OCI-LY1 (cell line): ENCODE results near the gene CDC42BPA.

Source experiments
- H2AFZ ChIP-seq: fragments of 200-600 bp; sonication (generic), shearing (Covaris generic); 2 replicates; pipeline ENCODE4 v1.6.0; 2014; ENCODE audit warnings: antibody characterized with exemption, mild to moderate bottlenecking, low read length
- H3F3A ChIP-seq: fragments of 200-600 bp; sonication (generic), shearing (Covaris generic); 2 replicates; pipeline ENCODE4 v1.6.0; 2014; ENCODE audit warnings: mild to moderate bottlenecking, antibody characterized with exemption, low read length, moderate library complexity; ENCODE audit not compliant: insufficient read depth
- H3K27ac ChIP-seq: fragments of 200-600 bp; sonication (generic); 2 replicates; pipeline ENCODE4 v1.5.1; 2014; ENCODE audit warnings: low read length, mixed run types, mild to moderate bottlenecking, low read depth; ENCODE audit not compliant: poor library complexity, severe bottlenecking
- H3K27me3 ChIP-seq: fragments of 200-600 bp; sonication (generic); 2 replicates; pipeline ENCODE4 v1.6.0; 2014; ENCODE audit warnings: antibody characterized with exemption, mild to moderate bottlenecking, low read length, moderate library complexity; ENCODE audit not compliant: insufficient read depth
- H3K36me3 ChIP-seq: fragments of 200-600 bp; sonication (generic); 2 replicates; pipeline ENCODE4 v1.6.1; 2014; ENCODE audit warnings: mild to moderate bottlenecking, antibody characterized with exemption, low read length, moderate library complexity, mixed read lengths; ENCODE audit not compliant: insufficient read depth
- H3K4me1 ChIP-seq: fragments of 200-600 bp; sonication (generic); 2 replicates; pipeline ENCODE4 v1.5.1; 2014; ENCODE audit warnings: mild to moderate bottlenecking, low read length, moderate library complexity; ENCODE audit not compliant: insufficient read depth, severe bottlenecking
- H3K4me2 ChIP-seq: fragments of 200-600 bp; sonication (generic), shearing (Covaris generic); 2 replicates; pipeline ENCODE4 v1.6.1; 2014; ENCODE audit warnings: low read length
- H3K4me3 ChIP-seq: fragments of 200-600 bp; sonication (generic); 2 replicates; pipeline ENCODE4 v1.5.1; 2014; ENCODE audit warnings: low read length, low read depth, mild to moderate bottlenecking, mixed read lengths; ENCODE audit not compliant: poor library complexity, severe bottlenecking
- H3K79me2 ChIP-seq: fragments of 200-600 bp; shearing (Covaris generic); 2 replicates; pipeline ENCODE4 v1.6.1; 2016; ENCODE audit warnings: mixed run types, low read length, mixed read lengths; ENCODE audit not compliant: insufficient read depth
- H3K9ac ChIP-seq: fragments of 200-600 bp; sonication (generic), shearing (Covaris generic); 2 replicates; pipeline ENCODE4 v1.6.1; 2014; ENCODE audit warnings: mild to moderate bottlenecking, low read length, mixed read lengths
- H3K9me2 ChIP-seq: fragments of 200-600 bp; sonication (generic), shearing (Covaris generic); 2 replicates; pipeline ENCODE4 v1.6.1; 2014; ENCODE audit warnings: low read depth, mild to moderate bottlenecking, low read length, mixed read lengths
- H3K9me3 ChIP-seq: fragments of 200-600 bp; shearing (Covaris generic); 2 replicates; pipeline ENCODE4 v1.6.1; 2014; ENCODE audit warnings: low read length, mixed read lengths
- H4K20me1 ChIP-seq: fragments of 200-600 bp; sonication (generic), shearing (Covaris generic); 2 replicates; pipeline ENCODE4 v1.6.0; 2016; ENCODE audit warnings: mild to moderate bottlenecking, low read length; ENCODE audit not compliant: insufficient read depth
- EZH2 ChIP-seq: fragments of 200-600 bp; sonication (generic), shearing (Covaris generic); IDR thresholded peaks from 2 replicates; pipeline ENCODE4 v1.8.0; 2017; ENCODE audit warnings: borderline replicate concordance, mixed run types, mild to moderate bottlenecking, antibody characterized with exemption, low read length, moderate library complexity, mixed read lengths
- TF ChIP-seq, protein P1 (sequence below): fragments of 200-600 bp; sonication (generic), shearing (Covaris generic); IDR thresholded peaks from 2 replicates; pipeline ENCODE4 v1.5.1; 2017; ENCODE audit warnings: mild to moderate bottlenecking, antibody characterized with exemption, low read length, moderate library complexity, mixed read lengths

CDC42BPA gene

DNA sequence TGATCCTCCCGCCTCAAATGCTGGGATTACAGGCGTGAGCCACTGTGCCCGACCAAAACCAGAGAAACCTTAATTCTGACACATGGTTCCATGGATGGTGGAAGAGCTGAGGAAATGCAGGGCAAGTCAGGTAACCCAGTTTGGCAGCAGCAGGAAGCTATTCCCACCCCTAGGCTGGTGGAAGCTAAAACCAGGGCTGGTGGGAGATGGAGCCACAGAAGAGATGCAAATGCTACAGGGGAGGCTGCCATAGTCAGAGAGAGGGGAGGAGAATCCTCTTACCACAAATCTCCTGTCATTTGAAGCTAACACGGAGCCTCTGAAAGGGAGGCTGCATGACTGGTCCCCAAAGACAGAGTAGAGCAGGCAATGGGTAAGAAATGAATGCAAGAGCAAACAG lies 4.1 kb upstream of the CDC42BPA start:
- no peak for TF ChIP-seq EZH2
- TF ChIP-seq, protein P1, sequence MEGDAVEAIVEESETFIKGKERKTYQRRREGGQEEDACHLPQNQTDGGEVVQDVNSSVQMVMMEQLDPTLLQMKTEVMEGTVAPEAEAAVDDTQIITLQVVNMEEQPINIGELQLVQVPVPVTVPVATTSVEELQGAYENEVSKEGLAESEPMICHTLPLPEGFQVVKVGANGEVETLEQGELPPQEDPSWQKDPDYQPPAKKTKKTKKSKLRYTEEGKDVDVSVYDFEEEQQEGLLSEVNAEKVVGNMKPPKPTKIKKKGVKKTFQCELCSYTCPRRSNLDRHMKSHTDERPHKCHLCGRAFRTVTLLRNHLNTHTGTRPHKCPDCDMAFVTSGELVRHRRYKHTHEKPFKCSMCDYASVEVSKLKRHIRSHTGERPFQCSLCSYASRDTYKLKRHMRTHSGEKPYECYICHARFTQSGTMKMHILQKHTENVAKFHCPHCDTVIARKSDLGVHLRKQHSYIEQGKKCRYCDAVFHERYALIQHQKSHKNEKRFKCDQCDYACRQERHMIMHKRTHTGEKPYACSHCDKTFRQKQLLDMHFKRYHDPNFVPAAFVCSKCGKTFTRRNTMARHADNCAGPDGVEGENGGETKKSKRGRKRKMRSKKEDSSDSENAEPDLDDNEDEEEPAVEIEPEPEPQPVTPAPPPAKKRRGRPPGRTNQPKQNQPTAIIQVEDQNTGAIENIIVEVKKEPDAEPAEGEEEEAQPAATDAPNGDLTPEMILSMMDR = no peak
- no peaks in the 10 kb centered on the region for H3K36me3 ChIP-seq
- no peaks in the 10 kb centered on the region for H3F3A ChIP-seq
- no peaks in the 10 kb centered on the region for H3K9me3 ChIP-seq
- H3K4me2 ChIP-seq = no peak overlapping the region
- no peaks in the 10 kb centered on the region for H3K9me2 ChIP-seq
- no peak overlapping the region for H3K27ac ChIP-seq
- H3K4me1 ChIP-seq = no peaks in the 10 kb centered on the region
- H3K9ac ChIP-seq = no peak overlapping the region
- H3K79me2 ChIP-seq = no peaks in the 10 kb centered on the region
- no peak overlapping the region for H2AFZ ChIP-seq
- no peaks in the 10 kb centered on the region for H4K20me1 ChIP-seq
- peaks cover 5% of the 10 kb centered on the region; the same call in 1 of the 2 replicates for H3K27me3 ChIP-seq
- no peak overlapping the region for H3K4me3 ChIP-seq

- Histone ChIP-seq H3F3A (no peaks in the 10 kb centered on the region), H3K79me2 (no peaks in the 10 kb centered on the region), H3K27me3 (peaks cover 5% of the 10 kb centered on the region; the same call in 1 of the 2 replicates), H3K4me1 (no peaks in the 10 kb centered on the region), H2AFZ (no peak overlapping the region), H3K4me2 (no peak overlapping the region), H3K27ac (no peak overlapping the region), H3K9me2 (no peaks in the 10 kb centered on the region), H3K9ac (no peak overlapping the region), H3K4me3 (no peak overlapping the region), H4K20me1 (no peaks in the 10 kb centered on the region), H3K36me3 (no peaks in the 10 kb centered on the region), H3K9me3 (no peaks in the 10 kb centered on the region)
- TF ChIP-seq, protein P1 = no peak
- no peak for TF ChIP-seq EZH2
Measured at GRCh38 chr1:227321035-227321434, 2.7 kb upstream of the CDC42BPA start.

- no peaks in the 10 kb centered on the region for H3K9me3 ChIP-seq
- no peak overlapping the region for H2AFZ ChIP-seq
- H3K27ac ChIP-seq = no peak overlapping the region
- no peaks in the 10 kb centered on the region for H4K20me1 ChIP-seq
- no peaks in the 10 kb centered on the region for H3K79me2 ChIP-seq
- no peak overlapping the region for H3K9ac ChIP-seq
- no peak overlapping the region for H3K4me3 ChIP-seq
- no peak overlapping the region for H3K4me2 ChIP-seq
- no peaks in the 10 kb centered on the region for H3K36me3 ChIP-seq
- peaks cover 5% of the 10 kb centered on the region; the same call in 1 of the 2 replicates for H3K27me3 ChIP-seq
- H3K4me1 ChIP-seq = no peaks in the 10 kb centered on the region
- H3F3A ChIP-seq = no peaks in the 10 kb centered on the region
- TF ChIP-seq, protein P1 = no peak
- TF ChIP-seq EZH2 = no peak
- no peaks in the 10 kb centered on the region for H3K9me2 ChIP-seq
Measured at GRCh38 chr1:227320476-227320875, 2.2 kb upstream of the CDC42BPA start.
